IgD-negative memory B cell (primary cell): ENCODE results near the gene SFXN5. TPM values are rescaled to one million over a fixed set of nuclear protein-coding genes. Genes with fewer than 3 reads are reported as not detected.

Experiments
- H3K27ac Mint-ChIP-seq, 3 donors: one replicate each; pipeline ENCODE4 v1.8.0; 2020 to 2022; ENCODE audit warnings: mild to moderate bottlenecking in 3 of 3, mixed read lengths in 3 of 3, moderate library complexity in 1 of 3
- H3K27me3 Mint-ChIP-seq: one replicate; pipeline ENCODE4 v1.8.0; 2021; ENCODE audit warnings: mixed read lengths
- H3K36me3 Mint-ChIP-seq: one replicate; pipeline ENCODE4 v1.8.0; 2020; ENCODE audit warnings: mild to moderate bottlenecking, mixed read lengths
- H3K4me1 Mint-ChIP-seq, 3 donors: one replicate each; pipeline ENCODE4 v1.8.0; 2020 to 2022; ENCODE audit warnings: mixed read lengths in 3 of 3, mild to moderate bottlenecking in 1 of 3
- H3K4me3 Mint-ChIP-seq, 4 donors: one replicate each; pipeline ENCODE4 v1.8.0; 2020 to 2022; ENCODE audit warnings: mild to moderate bottlenecking in 4 of 4, mixed read lengths in 4 of 4, moderate library complexity in 3 of 4
- H3K9me3 Mint-ChIP-seq, 3 donors: one replicate each; pipeline ENCODE4 v1.8.0; 2020 to 2021; ENCODE audit warnings: mixed read lengths in 3 of 3, mild to moderate bottlenecking in 1 of 3
- polyA plus RNA-seq: library from polyadenylated mRNA; unstranded; fragments of 300-500 nt; fragmentation: Illumina TruSeq; gene quantifications from one replicate; pipeline ENCODE4 v1.2.3, GENCODE V29; 2021

SFXN5 gene
- polyA plus RNA-seq, 1 donor from 2014 or later = 2.8 TPM

GRCh38 chr2:73007991-73008765, 63.3 kb downstream of the SFXN5 start:
- peak overlapping the region in 1 of 3 donors; percentile 63 for H3K27ac Mint-ChIP-seq
- peaks cover 0 to 1% (median 0%) of the 10 kb centered on the region in 3 donors for H3K9me3 Mint-ChIP-seq
- H3K4me1 Mint-ChIP-seq = no peaks in the 10 kb centered on the region
- H3K4me3 Mint-ChIP-seq = no peak overlapping the region
- peaks cover 6% of the 10 kb centered on the region for H3K36me3 Mint-ChIP-seq
- peaks cover 4% of the 10 kb centered on the region for H3K27me3 Mint-ChIP-seq

GRCh38 chr2:73006969-73007710, 64.4 kb downstream of the SFXN5 start:
- H3K27ac Mint-ChIP-seq = peak overlapping the region in 1 of 3 donors; percentile 25
- H3K36me3 Mint-ChIP-seq = peaks cover 6% of the 10 kb centered on the region
- no peak overlapping the region for H3K4me3 Mint-ChIP-seq
- H3K9me3 Mint-ChIP-seq = peaks cover 0 to 1% (median 0%) of the 10 kb centered on the region in 3 donors
- peaks cover 4% of the 10 kb centered on the region for H3K27me3 Mint-ChIP-seq
- no peaks in the 10 kb centered on the region for H3K4me1 Mint-ChIP-seq

- Mint-ChIP-seq H3K9me3 (no peaks in the 10 kb centered on the region), H3K27me3 (peaks cover 4% of the 10 kb centered on the region), H3K27ac (no peak overlapping the region), H3K4me3 (no peak overlapping the region), H3K36me3 (peaks cover 3% of the 10 kb centered on the region), H3K4me1 (no peaks in the 10 kb centered on the region)
Measured at GRCh38 chr2:73004889-73005596, 66.5 kb downstream of the SFXN5 start.

GRCh38 chr2:73004466-73004865, 67.0 kb downstream of the SFXN5 start:
- H3K4me3 Mint-ChIP-seq = no peak overlapping the region
- no peaks in the 10 kb centered on the region for H3K9me3 Mint-ChIP-seq
- peaks cover 4% of the 10 kb centered on the region for H3K27me3 Mint-ChIP-seq
- H3K27ac Mint-ChIP-seq = no peak overlapping the region
- H3K36me3 Mint-ChIP-seq = peaks cover 3% of the 10 kb centered on the region
- no peaks in the 10 kb centered on the region for H3K4me1 Mint-ChIP-seq

GRCh38 chr2:73003027-73003426, 68.5 kb downstream of the SFXN5 start:
- Mint-ChIP-seq H3K4me3 (no peak overlapping the region), H3K9me3 (no peaks in the 10 kb centered on the region), H3K27me3 (peaks cover 4% of the 10 kb centered on the region), H3K36me3 (peaks cover 3% of the 10 kb centered on the region), H3K4me1 (no peaks in the 10 kb centered on the region), H3K27ac (no peak overlapping the region)

- Mint-ChIP-seq H3K36me3 (peaks cover 2% of the 10 kb centered on the region), H3K4me3 (no peak overlapping the region), H3K4me1 (no peaks in the 10 kb centered on the region), H3K9me3 (no peaks in the 10 kb centered on the region), H3K27ac (no peak overlapping the region), H3K27me3 (no peaks in the 10 kb centered on the region)
Measured at GRCh38 chr2:73000808-73001570, 70.5 kb downstream of the SFXN5 start.

- Mint-ChIP-seq H3K27me3 (no peaks in the 10 kb centered on the region), H3K9me3 (no peaks in the 10 kb centered on the region), H3K4me1 (no peaks in the 10 kb centered on the region), H3K4me3 (no peak overlapping the region), H3K27ac (peak overlapping the region in 1 of 3 donors; percentile 39), H3K36me3 (no peaks in the 10 kb centered on the region)
Measured at GRCh38 chr2:72999729-73000725, 71.5 kb downstream of the SFXN5 start.

GRCh38 chr2:72998724-72999123, 72.8 kb downstream of the SFXN5 start:
- Mint-ChIP-seq H3K4me3 (peak overlapping the region in 1 of 4 donors; percentile 65), H3K36me3 (no peaks in the 10 kb centered on the region), H3K9me3 (no peaks in the 10 kb centered on the region), H3K27ac (no peak overlapping the region), H3K27me3 (no peaks in the 10 kb centered on the region), H3K4me1 (no peaks in the 10 kb centered on the region)

GRCh38 chr2:72998234-72998651, 73.3 kb downstream of the SFXN5 start:
- Mint-ChIP-seq H3K27me3 (no peaks in the 10 kb centered on the region), H3K4me3 (no peak overlapping the region), H3K4me1 (no peaks in the 10 kb centered on the region), H3K36me3 (no peaks in the 10 kb centered on the region), H3K9me3 (no peaks in the 10 kb centered on the region), H3K27ac (no peak overlapping the region)

- no peak overlapping the region for H3K4me3 Mint-ChIP-seq
- H3K27ac Mint-ChIP-seq = no peak overlapping the region
- H3K36me3 Mint-ChIP-seq = no peaks in the 10 kb centered on the region
- H3K9me3 Mint-ChIP-seq = no peaks in the 10 kb centered on the region
- H3K27me3 Mint-ChIP-seq = no peaks in the 10 kb centered on the region
- H3K4me1 Mint-ChIP-seq = no peaks in the 10 kb centered on the region
Measured at GRCh38 chr2:72996117-72996502, 75.4 kb downstream of the SFXN5 start.

- Mint-ChIP-seq H3K36me3 (no peaks in the 10 kb centered on the region), H3K9me3 (no peaks in the 10 kb centered on the region), H3K27ac (no peak overlapping the region), H3K27me3 (no peaks in the 10 kb centered on the region), H3K4me3 (no peak overlapping the region), H3K4me1 (no peaks in the 10 kb centered on the region)
Measured at GRCh38 chr2:72995430-72996116, 75.9 kb downstream of the SFXN5 start.

- Mint-ChIP-seq H3K4me3 (peak overlapping the region in 1 of 4 donors; percentile 39), H3K4me1 (no peaks in the 10 kb centered on the region), H3K27me3 (no peaks in the 10 kb centered on the region), H3K36me3 (no peaks in the 10 kb centered on the region), H3K9me3 (no peaks in the 10 kb centered on the region), H3K27ac (no peak overlapping the region)
Measured at GRCh38 chr2:72994991-72995380, 76.5 kb downstream of the SFXN5 start.

GRCh38 chr2:72994282-72994990, 77.1 kb downstream of the SFXN5 start:
- H3K4me3 Mint-ChIP-seq = no peak overlapping the region
- H3K27ac Mint-ChIP-seq = no peak overlapping the region
- no peaks in the 10 kb centered on the region for H3K4me1 Mint-ChIP-seq
- no peaks in the 10 kb centered on the region for H3K27me3 Mint-ChIP-seq
- no peaks in the 10 kb centered on the region for H3K36me3 Mint-ChIP-seq
- H3K9me3 Mint-ChIP-seq = no peaks in the 10 kb centered on the region
